SK-N-SH treated with all-trans-retinoic acid at 6 μM for 48 hours (cell line): ENCODE data around the gene IQCH.

Experiments used
- ARNTL ChIP-seq: fragments of 450-650 bp; formaldehyde crosslinking; IDR thresholded peaks from 2 replicates; pipeline ENCODE4 v1.5.0; 2020; ENCODE audit warnings: low read depth, mild to moderate bottlenecking, moderate library complexity, borderline replicate concordance
- OSR1 ChIP-seq: fragments of 250-450 bp; sonication (Bioruptor Pico); IDR thresholded peaks from 2 replicates; pipeline ENCODE4 v1.8.0; 2022; ENCODE audit warnings: moderate library complexity, mild to moderate bottlenecking, inconsistent platforms

DNA sequence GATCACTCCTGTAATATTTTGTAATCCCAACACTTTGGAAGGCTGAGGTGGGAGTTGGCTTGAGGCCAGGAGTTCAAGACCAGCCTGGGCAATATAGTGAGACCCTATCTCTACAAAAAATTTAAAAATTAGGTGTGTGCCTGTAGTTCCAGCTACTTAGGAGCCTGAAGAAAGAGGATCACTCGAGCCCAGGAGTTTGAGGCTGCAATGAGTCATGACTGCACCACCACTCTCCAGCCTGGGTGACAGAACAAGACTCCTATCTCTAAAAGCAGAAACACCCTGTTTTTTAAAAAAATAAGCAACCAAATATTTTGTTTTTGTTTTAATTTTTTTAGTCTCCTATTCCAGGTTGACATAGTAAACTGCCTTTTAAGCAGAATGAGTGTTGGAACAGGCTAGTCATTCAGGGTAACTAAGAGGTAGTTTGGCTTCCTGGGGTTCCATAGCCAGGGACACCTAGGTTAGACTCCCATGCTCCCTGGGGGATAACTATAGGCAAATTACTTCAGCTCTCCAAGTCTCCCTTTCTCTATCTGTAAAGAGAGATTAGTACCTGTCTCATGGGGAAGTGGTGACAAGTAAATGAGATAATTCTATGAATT, 151.8 kb downstream of the IQCH start:
- no peak for TF ChIP-seq OSR1 (CRISPR knock-in tag)
- no peak for TF ChIP-seq ARNTL (CRISPR knock-in tag)
